ENCODE measurements around the gene NANP.
"Not testable (repeated sequence)": the region's sequence is repeated elsewhere in the genome, so short reads cannot be mapped to it uniquely, and the experiment has no call there.

Gene NANP

GRCh38 chr20:25632940-25633790, 9.4 kb upstream of the NANP start:
- no peaks in the 10 kb centered on the region for H3K4me1 ChIP-seq (ENCODE audit: control insufficient read depth, insufficient read depth, low read length, unreplicated experiment)
- no peak overlapping the region for H3K27ac ChIP-seq (ENCODE audit: low read depth, low read length)
- peaks cover 33% of the 10 kb centered on the region for H3K36me3 ChIP-seq (ENCODE audit: insufficient read depth, low read length)
- H2AFZ ChIP-seq (ENCODE audit: low read length, unreplicated experiment): no peak overlapping the region
- no peaks in the 10 kb centered on the region for H3K79me2 ChIP-seq (ENCODE audit: control insufficient read depth, insufficient read depth, low read length, unreplicated experiment)
- no peak overlapping the region for H3K4me3 ChIP-seq (ENCODE audit: low read depth, low read length)
- H3K27me3 ChIP-seq (ENCODE audit: insufficient read depth, low read length): no peaks in the 10 kb centered on the region

GRCh38 chr20:25630615-25631014, 6.8 kb upstream of the NANP start:
- H3K4me3 ChIP-seq (ENCODE audit: low read depth, low read length); H3K27ac ChIP-seq (ENCODE audit: low read depth, low read length); H3K4me1 ChIP-seq (ENCODE audit: control insufficient read depth, insufficient read depth, low read length, unreplicated experiment); H3K27me3 ChIP-seq (ENCODE audit: insufficient read depth, low read length); H2AFZ ChIP-seq (ENCODE audit: low read length, unreplicated experiment); H3K79me2 ChIP-seq (ENCODE audit: control insufficient read depth, insufficient read depth, low read length, unreplicated experiment): not testable (repeated sequence)
- peaks cover 13% of the 10 kb centered on the region for H3K36me3 ChIP-seq (ENCODE audit: insufficient read depth, low read length)

GRCh38 chr20:25629816-25630499, 6.1 kb upstream of the NANP start:
- H2AFZ ChIP-seq (ENCODE audit: low read length, unreplicated experiment): no peak overlapping the region
- no peaks in the 10 kb centered on the region for H3K27me3 ChIP-seq (ENCODE audit: insufficient read depth, low read length)

GRCh38 chr20:25626779-25627178, 3.0 kb upstream of the NANP start:
- Histone ChIP-seq H2AFZ (ENCODE audit: low read length, unreplicated experiment) (no peak overlapping the region), H3K4me1 (ENCODE audit: control insufficient read depth, insufficient read depth, low read length, unreplicated experiment) (peaks cover 15% of the 10 kb centered on the region), H3K79me2 (ENCODE audit: control insufficient read depth, insufficient read depth, low read length, unreplicated experiment) (peaks cover 42% of the 10 kb centered on the region), H3K36me3 (ENCODE audit: insufficient read depth, low read length) (no peaks in the 10 kb centered on the region), H3K27ac (ENCODE audit: low read depth, low read length) (no peak overlapping the region), H3K27me3 (ENCODE audit: insufficient read depth, low read length) (no peaks in the 10 kb centered on the region), H3K4me3 (ENCODE audit: low read depth, low read length) (no peak overlapping the region)

More at GRCh38 chr20:25629816-25630499, 6.1 kb upstream of the NANP start:
- Histone ChIP-seq H3K4me1 (ENCODE audit: control insufficient read depth, insufficient read depth, low read length, unreplicated experiment) (peaks cover 5% of the 10 kb centered on the region), H3K79me2 (ENCODE audit: control insufficient read depth, insufficient read depth, low read length, unreplicated experiment) (peaks cover 16% of the 10 kb centered on the region), H3K4me3 (ENCODE audit: low read depth, low read length) (no peak overlapping the region), H3K27ac (ENCODE audit: low read depth, low read length) (no peak overlapping the region), H3K36me3 (ENCODE audit: insufficient read depth, low read length) (peaks cover 7% of the 10 kb centered on the region)

- peaks cover 63% of the 10 kb centered on the region for H3K79me2 ChIP-seq (ENCODE audit: control insufficient read depth, insufficient read depth, low read length, unreplicated experiment)
- H3K36me3 ChIP-seq (ENCODE audit: insufficient read depth, low read length): no peaks in the 10 kb centered on the region
- H2AFZ ChIP-seq (ENCODE audit: low read length, unreplicated experiment): peak overlapping the region; percentile 92
Measured at GRCh38 chr20:25624500-25624939, 706 bp upstream of the NANP start.

GRCh38 chr20:25623225-25623735, 534 bp downstream of the NANP start:
- Histone ChIP-seq H3K79me2 (ENCODE audit: control insufficient read depth, insufficient read depth, low read length, unreplicated experiment) (peaks cover 75% of the 10 kb centered on the region), H3K36me3 (ENCODE audit: insufficient read depth, low read length) (no peaks in the 10 kb centered on the region), H2AFZ (ENCODE audit: low read length, unreplicated experiment) (peak overlapping the region; percentile 95), H3K4me1 (ENCODE audit: control insufficient read depth, insufficient read depth, low read length, unreplicated experiment) (peaks cover 15% of the 10 kb centered on the region), H3K4me3 (ENCODE audit: low read depth, low read length) (peak overlapping the region; percentile 100), H3K27ac (ENCODE audit: low read depth, low read length) (peak overlapping the region; percentile 95), H3K27me3 (ENCODE audit: insufficient read depth, low read length) (no peaks in the 10 kb centered on the region)

More at GRCh38 chr20:25624500-25624939, 706 bp upstream of the NANP start:
- Histone ChIP-seq H3K27me3 (ENCODE audit: insufficient read depth, low read length) (no peaks in the 10 kb centered on the region), H3K27ac (ENCODE audit: low read depth, low read length) (peak overlapping the region; percentile 95), H3K4me3 (ENCODE audit: low read depth, low read length) (peak overlapping the region; percentile 100), H3K4me1 (ENCODE audit: control insufficient read depth, insufficient read depth, low read length, unreplicated experiment) (peaks cover 15% of the 10 kb centered on the region)

GRCh38 chr20:25622450-25623224, 1.2 kb downstream of the NANP start:
- Histone ChIP-seq H3K27ac (ENCODE audit: low read depth, low read length) (peak overlapping the region; percentile 95), H3K4me3 (ENCODE audit: low read depth, low read length) (peak overlapping the region; percentile 100), H3K79me2 (ENCODE audit: control insufficient read depth, insufficient read depth, low read length, unreplicated experiment) (peaks cover 81% of the 10 kb centered on the region), H3K36me3 (ENCODE audit: insufficient read depth, low read length) (no peaks in the 10 kb centered on the region), H3K27me3 (ENCODE audit: insufficient read depth, low read length) (no peaks in the 10 kb centered on the region), H2AFZ (ENCODE audit: low read length, unreplicated experiment) (peak overlapping the region; percentile 95), H3K4me1 (ENCODE audit: control insufficient read depth, insufficient read depth, low read length, unreplicated experiment) (peaks cover 15% of the 10 kb centered on the region)

- H3K4me3 ChIP-seq (ENCODE audit: low read depth, low read length): peak overlapping the region; percentile 100
- H3K27ac ChIP-seq (ENCODE audit: low read depth, low read length): no peak overlapping the region
- H3K36me3 ChIP-seq (ENCODE audit: insufficient read depth, low read length): no peaks in the 10 kb centered on the region
- peaks cover 15% of the 10 kb centered on the region for H3K4me1 ChIP-seq (ENCODE audit: control insufficient read depth, insufficient read depth, low read length, unreplicated experiment)
- H3K79me2 ChIP-seq (ENCODE audit: control insufficient read depth, insufficient read depth, low read length, unreplicated experiment): peaks cover 81% of the 10 kb centered on the region
- no peaks in the 10 kb centered on the region for H3K27me3 ChIP-seq (ENCODE audit: insufficient read depth, low read length)
- no peak overlapping the region for H2AFZ ChIP-seq (ENCODE audit: low read length, unreplicated experiment)
Measured at GRCh38 chr20:25622049-25622448, 1.8 kb downstream of the NANP start.

- H3K4me1 ChIP-seq (ENCODE audit: control insufficient read depth, insufficient read depth, low read length, unreplicated experiment): peaks cover 9% of the 10 kb centered on the region
- H3K36me3 ChIP-seq (ENCODE audit: insufficient read depth, low read length): peaks cover 6% of the 10 kb centered on the region; the same call in 1 of the 2 replicates
- no peaks in the 10 kb centered on the region for H3K27me3 ChIP-seq (ENCODE audit: insufficient read depth, low read length)
- peaks cover 65% of the 10 kb centered on the region for H3K79me2 ChIP-seq (ENCODE audit: control insufficient read depth, insufficient read depth, low read length, unreplicated experiment)
- H2AFZ ChIP-seq (ENCODE audit: low read length, unreplicated experiment): no peak overlapping the region
- H3K27ac ChIP-seq (ENCODE audit: low read depth, low read length): no peak overlapping the region
- no peak overlapping the region for H3K4me3 ChIP-seq (ENCODE audit: low read depth, low read length)
Measured at GRCh38 chr20:25619514-25619913, 4.3 kb downstream of the NANP start.

GRCh38 chr20:25608774-25609173, 15.0 kb downstream of the NANP start:
- Histone ChIP-seq H3K27me3 (ENCODE audit: insufficient read depth, low read length) (no peaks in the 10 kb centered on the region), H3K36me3 (ENCODE audit: insufficient read depth, low read length) (peaks cover 3% of the 10 kb centered on the region; the same call in 1 of the 2 replicates), H3K4me3 (ENCODE audit: low read depth, low read length) (no peak overlapping the region), H3K79me2 (ENCODE audit: control insufficient read depth, insufficient read depth, low read length, unreplicated experiment) (no peaks in the 10 kb centered on the region), H2AFZ (ENCODE audit: low read length, unreplicated experiment) (no peak overlapping the region), H3K27ac (ENCODE audit: low read depth, low read length) (no peak overlapping the region), H3K4me1 (ENCODE audit: control insufficient read depth, insufficient read depth, low read length, unreplicated experiment) (no peaks in the 10 kb centered on the region)
